CD4-positive, alpha-beta T cell treated with Interleukin-17A for 1 hour (primary cell): ENCODE measurements around the gene CHD5.

Experiments used
- DNase-seq: peaks from one replicate; pipeline ENCODE4 v3.0.0-alpha.2; 2020

The CHD5 gene

DNA sequence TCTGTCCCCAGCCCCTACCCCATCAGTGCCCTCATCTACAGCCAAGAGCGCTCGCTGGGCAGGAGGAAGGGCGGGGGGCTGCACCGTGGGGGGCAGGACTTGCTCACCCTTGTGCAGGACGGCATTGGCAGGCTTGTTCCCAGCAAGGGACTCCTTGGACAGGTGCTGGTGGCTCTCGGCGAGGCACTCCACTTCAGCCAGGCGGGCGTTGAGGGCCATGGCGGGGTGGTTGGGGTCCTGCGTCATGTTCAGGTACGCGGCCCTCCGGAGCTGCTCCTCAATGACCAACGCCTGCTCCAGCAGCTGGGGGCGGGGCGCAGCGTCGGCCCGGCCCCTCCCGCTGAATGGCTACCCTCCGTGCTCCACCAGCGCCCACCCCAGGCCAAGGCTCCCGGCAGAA, 70.4 kb downstream of the CHD5 start:
- DNase-seq: no peak

DNA sequence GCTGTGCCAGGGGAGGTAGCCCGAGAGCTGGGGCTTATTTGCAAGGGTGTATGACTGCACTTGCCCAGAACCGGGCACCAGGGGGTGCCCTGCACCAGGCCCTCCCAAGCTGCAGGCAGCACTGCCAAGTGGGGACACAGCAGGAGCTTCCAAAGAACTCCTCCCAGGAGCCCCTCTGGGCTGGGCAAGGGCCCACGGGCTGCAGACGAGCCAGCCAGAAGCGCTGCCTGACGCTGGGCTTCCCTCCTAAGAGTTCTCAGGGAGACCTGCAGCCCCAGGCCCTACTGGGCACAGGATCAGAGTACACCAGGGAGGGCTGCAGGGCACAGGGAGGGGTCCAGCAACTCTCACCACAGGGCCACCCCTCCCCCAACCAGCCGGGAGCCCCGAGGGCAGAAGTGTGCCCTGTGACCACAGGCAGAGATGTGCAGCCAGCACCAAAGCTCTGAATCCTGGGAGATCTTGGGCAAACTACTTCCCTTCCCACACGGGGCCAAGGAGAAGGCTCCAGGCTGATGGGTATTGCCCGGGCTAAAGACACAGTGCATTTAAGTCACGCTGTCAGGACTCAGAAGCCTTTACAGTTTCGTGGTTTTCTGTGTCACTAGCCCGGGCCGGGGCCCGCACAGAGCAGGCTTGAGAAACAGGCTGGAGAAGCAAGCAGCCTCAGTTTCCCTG, 71.0 kb downstream of the CHD5 start:
- peak; percentile 44 for DNase-seq

DNA sequence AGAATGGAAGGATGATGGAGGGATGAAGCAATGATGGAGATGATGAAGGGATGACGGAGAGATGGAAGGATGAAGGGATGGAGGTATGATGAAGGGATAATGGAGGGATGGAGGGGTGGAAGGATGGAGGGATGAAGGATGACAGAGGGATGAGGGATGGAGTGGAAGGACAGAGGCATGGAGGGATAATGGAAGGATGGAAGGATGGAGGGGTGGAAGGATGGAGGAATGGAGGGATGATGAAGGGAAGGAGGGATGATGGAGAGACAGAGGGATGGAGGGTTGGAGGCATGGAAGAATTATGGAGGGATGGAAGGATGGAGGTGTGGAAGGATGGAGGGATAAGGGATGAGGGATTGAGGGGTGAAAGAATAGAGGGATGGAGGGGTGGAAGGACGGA, 71.6 kb downstream of the CHD5 start:
- DNase-seq: no peak

DNA sequence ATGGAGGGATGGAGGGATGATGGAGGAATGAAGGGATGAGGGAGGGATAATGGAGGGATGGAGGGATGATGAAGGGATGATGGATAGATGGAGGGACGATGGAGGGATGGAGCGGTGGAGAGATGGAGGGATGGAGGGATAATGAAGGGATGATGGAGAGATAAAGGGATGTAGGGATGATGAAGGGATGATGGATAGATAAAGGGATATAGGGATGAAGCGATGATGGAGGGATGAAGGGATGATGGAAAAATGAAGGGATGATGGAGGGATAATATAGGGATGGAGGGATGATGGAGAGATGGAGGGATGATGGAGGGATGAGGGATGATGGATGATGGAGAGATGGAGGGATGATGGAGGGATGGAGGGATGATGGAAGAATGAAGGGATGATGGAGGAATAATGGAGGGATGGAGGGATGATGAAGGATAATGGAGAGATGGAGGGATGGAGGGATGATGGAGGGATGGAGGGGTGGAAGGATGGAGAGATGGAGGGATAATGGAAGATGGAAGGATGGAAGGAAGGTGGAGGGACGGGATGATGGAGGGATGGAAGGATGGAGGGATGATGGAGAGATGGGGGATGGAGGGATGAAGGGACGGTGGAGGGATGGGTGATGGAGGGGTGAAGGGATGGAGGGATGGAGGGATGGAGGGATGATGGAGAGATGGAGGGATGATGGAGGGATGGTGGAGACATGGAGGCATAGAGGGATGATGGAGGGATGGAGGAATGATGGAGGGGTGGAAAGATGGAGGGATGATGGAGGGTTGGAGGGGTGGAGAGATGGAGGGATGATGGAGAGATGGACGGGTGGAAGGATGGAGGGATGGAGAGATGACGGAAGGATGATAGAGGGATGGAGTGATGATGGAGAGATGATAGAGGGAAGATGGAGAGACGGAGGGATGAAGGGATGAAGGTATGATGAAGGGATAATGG, 72.4 kb downstream of the CHD5 start:
- DNase-seq: no peak

DNA sequence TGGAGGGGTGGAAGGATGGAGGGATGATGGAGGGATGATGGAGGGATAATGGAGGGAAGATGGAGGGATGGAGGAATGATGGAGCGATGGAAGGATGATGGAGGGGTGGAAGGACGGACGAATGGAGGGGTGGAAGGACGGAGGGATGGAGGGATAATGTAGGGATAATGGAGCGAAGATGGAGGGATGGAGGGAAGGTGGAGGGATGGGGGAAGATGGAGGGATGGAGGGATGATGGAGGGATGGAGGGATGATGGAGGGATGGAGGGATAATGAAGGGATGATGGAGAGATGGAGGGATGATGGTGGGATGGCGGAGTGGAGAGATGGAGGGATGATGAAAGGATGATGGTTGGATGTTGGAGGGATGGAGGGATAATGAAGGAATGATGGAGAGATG, 73.1 kb downstream of the CHD5 start:
- DNase-seq: no peak

DNA sequence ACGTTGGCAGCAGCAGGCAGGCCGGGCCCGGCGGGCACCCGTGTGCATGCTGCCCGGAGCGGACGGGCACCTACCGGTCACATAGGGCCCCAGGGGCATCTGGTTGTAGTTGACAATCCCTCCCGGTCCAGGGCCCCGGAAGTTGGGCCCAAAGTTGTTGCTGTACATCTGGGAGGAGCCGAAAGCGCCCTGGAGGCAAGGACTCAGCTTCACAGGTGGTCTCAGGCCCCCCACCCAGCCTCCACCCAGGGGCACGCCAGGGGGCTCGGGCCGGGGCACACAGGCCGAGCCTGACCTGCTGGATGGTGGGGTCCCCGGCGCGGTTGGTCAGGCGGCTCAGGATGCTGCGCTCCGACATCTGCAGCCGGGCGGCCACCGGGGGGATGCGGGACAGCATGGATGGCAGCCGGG, 73.8 kb downstream of the CHD5 start:
- no peak for DNase-seq

DNA sequence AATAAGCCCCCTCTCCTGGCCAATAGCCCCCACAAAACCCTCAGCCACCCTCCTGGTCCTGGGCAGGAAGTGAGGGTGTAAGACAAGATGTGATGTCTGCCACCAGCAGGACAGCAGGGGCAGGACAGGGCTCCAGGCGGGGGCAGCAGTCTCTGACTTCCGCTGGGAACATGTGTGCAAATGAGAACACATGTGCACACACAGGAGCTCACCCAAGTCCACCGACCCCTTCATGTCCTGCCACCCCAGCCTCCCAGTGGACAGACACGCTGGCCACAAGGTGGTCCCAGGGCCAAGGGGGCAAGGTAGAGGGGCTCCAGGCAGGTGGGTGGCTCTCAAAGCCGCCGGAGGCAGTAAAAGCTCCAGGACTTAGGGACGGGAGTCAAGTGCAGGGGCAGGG, 74.4 kb downstream of the CHD5 start:
- DNase-seq: no peak

DNA sequence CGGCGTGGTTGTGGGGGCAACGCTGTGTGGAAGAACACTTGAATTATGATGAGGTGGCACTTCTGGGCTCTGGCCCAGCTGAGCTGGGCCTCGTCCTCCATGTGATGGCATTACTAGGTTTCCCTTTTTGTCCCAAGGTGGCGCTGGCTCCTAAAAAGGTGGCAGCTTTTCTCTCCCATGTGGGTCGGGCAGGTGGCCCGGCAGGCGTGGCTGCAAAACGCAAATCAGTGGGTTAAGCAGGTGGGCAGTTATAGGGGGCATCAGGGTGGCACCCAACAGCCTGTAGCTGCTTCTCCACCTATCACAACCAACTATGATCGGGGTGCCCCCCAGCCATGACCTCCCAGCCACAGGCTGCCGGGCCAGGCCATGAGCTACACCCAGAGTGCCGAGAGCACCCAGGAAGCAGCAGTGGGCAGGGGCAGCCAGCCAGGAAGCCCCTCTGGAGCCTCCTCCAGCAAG, 74.9 kb downstream of the CHD5 start:
- no peak for DNase-seq

DNA sequence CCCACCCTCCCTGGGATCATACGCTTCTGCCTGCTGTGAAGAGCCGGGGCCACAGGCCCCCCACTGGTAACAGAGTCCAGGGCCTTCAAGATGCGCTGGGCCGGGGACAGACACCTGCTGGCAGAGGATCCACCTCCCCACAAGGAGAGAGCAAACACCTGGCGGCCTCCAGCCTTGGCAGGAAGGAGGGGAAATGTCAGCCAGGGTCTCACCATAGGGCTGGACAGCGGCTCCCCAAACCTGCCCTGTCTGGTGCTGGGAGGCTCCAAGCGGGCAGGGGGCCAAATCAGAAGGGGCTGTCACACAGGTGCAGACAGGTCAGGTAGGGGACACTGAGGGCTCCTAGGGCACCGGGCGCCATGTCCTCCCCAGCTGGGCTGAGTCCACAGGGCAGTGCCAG, 75.5 kb downstream of the CHD5 start:
- no peak for DNase-seq

DNA sequence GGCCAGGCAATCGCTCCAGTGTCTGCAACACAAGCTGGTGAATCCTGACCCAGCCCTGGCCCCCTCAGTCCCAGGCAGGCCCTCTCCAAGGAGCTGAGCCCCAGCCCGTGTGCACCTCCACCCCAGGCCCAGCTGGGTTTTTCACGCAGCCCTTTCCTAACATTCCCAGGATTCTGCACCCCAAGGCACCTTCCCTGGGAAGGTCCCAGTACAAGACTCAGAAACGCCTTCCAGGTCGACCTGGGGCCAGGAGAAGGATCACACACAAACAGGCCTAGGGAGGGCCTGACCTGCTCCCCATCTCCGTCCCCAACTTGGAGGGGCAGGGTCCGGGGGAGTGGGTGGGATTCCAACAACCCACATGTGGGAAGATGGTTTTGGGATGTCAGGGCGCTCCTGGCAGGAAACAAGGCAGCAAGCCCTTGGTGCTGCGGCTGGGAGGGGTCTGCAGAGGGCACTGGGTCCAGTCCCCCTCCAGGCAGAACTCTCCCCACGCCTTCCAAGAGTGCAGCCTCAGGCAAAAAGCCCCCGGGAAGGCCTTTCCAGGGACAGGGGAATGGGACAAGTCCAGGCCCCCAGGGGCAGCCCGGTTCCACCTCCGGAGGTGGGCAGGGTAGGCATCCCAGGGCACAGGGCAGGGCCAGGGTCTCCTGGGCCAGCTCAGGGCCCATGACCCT, 76.1 kb downstream of the CHD5 start:
- no peak for DNase-seq

DNA sequence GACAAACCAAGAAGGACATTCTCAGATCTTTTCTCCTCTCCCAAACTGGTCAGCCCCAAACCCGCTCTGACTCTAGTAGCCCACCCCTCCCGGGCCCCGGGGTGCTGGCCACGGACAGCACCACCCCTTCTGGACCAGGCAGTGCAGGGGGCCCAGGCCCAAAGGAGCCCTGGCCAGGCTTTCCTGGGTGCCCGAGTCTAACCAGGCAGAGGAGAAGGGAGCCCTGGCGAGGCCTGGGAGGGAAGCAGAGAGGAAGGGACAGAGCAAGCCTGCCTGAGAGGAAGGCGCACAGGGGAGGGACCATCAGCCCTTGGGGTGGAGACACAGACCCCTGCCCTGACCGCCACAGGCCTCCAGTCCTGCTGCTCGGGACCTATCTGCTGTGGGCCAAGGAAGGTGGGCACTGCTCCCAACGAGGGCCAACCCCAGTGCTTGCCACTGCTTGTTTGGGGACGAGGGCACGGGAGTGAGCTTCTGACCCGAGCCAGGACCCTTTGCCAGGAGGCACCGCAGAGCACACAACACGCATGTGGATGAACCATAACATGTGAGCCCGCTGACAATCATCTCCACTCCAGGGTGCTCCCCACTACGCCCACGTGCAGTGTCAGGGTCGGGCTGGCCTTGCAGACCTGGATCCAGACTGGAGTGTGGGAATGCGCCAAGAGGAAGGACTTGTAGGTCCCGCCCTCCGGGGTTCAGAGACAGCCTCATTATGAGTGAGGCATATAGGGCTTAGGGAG, 76.8 kb downstream of the CHD5 start:
- no peak for DNase-seq

DNA sequence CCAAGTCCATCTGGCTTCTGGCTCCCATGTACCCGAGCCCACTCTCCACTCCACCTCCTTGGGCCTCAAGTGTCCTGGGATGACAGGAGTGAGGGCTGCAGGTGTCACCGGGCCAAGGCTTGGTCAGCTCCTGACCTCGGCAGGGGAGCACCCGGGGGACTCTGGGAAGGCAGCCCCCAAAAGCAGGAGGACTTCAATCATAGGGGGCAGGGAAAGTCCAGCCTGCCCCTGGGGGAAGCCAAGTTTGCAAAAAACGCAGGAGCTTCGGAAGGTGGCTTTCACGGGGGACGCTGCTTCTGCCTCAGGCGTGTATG, 77.6 kb downstream of the CHD5 start:
- no peak for DNase-seq

DNA sequence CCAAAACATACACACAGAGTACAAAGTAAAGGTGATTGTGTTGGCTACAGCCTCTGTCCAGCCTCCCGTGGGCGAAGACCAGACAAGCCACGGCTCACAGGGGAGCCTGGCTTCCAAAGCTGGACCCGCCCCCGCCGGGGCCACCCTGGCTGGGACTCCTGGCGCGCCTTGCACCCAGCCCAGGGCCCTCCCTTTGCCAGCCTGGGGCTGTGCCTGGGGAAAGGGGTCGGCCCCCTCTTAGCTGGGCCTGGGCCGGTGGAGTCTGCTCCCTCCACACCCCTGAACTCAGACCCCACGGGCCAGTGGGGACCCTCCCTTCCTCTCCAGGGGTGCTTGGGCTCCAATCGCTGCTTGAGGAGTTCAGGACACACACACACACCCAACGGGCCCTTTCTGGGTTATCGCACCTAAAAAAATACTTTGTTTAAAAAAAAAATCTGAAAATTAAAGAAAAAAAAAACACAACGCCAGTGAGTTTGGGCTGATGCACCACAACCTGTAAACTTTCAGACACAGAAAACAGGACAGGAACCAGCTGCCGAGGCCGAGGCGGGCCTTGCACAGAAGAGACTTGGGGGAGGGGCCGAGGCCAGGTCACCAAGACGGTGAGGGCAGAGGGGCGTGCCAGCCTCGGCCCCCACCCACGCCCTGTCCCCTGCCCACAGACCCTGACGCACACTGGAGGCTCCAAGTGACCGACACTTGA, 78.1 kb downstream of the CHD5 start:
- no peak for DNase-seq

DNA sequence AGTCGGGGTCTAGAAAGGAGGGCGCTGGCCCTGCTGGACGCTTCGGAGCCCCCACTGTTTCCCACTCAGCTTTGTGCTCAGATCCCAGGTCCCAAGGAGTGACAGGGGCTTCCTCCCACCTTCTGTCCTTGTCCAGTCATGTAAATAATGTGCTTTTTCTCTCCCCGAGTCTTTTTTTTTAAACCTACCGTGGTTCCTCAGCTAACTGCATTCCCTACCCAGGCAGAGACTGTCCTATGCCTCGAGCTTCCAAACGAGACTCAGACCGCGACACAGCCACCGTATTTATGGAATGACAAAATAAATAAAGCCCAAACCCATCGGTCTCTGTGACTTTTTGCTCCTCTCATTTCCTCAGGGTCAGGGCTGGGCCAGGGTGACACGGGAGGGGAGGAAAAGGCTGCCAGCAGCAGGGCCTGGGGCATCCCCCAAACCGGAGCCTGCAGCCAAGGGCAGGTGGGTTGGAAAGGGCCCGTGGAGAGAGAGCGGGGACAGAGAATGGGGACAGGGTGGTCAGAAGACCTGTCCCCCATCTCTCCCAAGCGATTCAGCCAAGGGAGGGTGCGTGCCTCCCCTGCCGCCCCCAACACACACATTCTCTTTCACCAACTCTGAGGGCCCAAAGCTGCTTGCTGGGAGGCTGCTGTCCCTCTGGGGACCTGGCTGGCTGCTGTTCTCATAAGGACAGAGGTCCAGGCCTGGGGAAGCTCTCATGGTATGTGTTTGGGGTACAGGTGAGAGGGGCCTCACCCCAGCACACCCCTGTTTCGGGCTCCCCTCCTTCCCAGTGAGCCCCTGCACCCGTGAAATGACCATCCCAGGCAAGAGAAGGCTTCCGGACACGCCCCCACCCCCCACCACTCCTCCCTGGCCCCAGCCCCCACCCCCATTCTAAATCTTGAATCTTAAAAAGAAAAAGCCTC, 79.0 kb downstream of the CHD5 start:
- no peak for DNase-seq

DNA sequence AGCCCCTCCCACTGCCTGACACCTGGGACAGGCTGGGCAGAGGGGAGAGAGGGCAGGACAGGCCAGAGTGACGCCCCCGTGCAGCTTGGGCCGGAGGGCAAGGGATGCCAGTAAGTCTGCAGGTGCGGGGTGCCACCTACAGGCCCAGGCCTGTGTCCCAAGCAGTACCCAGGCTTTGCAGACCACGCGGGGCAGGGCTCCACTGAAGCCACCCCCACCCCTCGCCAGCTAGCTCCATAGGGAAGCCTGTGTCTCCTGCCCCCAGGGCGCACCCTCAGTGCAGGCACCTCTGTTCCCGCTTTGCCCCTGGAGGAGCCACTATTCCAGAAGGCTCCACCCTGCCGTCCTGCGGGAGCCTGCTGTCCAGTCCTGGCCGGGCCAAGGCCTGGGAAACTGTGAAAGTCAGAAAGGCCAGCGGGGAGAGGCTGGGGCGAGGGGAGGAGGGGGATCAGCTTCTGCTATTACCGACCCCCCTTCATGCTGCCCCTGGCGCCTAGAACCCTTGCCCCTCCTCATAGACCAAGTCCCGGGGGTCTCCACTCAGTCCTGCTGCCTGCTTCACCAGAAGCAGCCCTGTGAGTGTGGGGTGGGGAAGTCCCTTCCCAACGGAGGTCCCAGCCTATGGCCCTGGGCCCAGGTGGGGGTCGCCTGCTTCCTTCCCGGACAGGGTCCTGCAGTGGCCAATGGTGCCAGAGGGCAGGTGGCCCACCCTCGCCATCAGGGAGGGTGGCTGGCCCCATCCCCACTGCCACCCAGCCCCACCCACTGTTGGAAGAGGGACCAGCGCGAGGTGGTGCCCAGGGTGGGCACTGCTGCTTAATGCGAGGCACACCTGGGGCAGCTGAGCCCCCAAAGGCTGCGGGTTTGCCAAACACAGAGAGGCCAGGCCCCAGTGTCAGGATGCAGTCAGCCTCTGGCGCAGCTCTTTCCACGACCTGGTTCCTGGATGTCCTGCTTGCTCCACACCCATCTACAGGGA, 80.0 kb downstream of the CHD5 start:
- no peak for DNase-seq

DNA sequence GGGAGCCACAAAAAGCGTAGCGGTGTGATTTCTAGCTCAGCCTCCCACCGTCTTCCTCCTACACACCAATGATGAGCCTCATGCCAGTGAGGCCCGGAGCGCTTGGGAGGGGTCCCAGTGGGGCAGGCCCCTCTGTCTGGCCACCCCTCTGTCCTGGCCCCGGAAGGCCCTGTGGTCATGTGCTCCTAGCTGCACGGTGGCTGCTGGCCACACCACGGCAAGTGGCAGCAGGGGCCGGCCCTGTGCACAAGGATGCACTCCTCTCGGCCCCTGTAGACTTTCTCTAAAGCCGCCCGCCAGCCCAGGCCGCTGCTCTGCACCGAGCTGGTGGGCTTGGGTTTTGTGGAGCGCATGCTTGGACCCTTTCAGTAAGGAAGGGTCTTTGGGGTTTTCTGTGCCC, 80.8 kb downstream of the CHD5 start:
- DNase-seq: no peak

DNA sequence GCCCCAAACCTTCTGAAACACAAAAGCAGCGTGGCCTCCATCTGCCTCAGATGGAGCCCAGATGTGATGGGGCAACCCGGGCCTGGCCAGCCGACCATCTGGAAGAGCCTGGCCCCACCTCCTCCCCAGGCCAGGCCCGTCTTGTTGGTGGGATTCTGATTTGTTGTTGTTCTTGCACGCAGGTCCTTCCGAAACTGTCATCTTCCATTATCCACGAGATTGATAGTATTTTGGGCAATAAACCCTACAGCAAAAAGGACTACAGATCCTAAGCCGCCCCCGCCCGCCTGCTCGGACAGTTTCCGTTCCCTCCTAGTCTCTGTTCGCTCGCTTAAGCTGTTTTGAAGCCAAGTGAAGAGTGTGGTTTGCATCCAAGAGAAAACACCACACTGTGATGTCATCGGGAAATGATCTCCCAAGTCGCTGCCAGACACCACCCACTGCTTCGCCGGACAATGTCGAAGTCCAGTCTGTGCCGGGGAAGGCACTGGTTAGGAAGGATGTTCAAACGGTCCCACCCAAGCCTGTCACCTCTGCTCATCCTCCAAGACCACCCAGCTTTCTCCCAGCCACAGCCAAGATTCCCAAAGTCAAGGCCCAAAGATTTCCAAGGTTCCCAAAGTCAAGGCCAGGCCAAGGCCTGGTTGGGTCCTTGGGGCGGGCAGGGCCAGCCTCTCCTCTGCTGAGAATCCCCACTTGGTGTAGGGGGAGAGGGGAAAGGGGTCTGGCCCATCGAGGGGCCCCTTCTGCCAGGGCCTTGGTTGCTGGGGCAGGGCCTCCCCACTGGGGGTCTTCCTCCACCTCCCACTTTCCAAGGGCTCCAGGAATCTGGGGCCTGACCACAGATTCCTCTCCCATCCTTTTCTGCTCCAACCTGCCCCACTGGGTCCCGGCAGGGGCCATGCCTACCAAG, 81.6 kb downstream of the CHD5 start:
- DNase-seq: no peak

DNA sequence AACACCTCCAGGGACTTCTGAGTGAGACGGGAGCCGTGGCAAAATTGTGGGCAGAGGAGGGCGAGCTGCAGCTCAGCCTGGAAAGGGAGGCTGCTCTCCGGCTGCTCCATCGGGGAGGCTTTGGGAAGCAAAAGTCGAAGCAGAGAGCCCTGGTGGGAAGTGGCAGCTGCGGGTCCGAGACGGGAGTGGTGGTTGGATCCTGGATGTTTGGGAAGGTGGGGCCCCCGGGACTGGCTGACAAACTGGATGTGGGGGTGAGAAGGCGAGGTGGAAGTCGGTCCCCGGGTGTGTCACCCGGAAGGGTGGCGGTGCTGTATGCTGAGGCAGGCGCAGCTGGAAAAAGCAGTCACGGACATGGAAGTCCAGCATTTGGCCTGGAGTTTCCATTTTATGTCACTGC, 82.3 kb downstream of the CHD5 start:
- no peak for DNase-seq

DNA sequence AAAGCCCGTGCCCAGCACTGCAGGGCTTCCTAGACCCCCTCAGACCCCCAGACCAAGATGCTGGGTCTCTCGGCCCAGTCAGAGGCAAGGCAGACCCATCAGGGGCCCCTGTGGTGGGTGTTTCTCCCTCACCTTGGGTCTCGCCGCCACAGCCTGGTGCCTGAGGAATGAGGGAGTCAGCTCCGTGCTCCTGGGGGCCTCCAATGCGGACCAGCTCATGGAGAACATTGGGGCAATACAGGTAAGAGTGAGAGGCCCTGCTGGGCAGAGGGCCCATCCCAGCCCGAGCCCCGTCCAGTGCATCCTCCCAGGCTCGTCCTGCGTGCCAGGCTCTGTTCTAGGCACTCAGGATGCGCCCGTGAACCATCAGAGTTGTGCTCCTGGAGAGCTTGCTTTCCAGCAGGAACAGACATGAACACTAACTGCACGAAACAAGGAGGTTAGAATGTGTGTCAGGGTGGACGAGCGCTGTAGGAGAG, 83.0 kb downstream of the CHD5 start:
- no peak for DNase-seq
